ENCODE measurements around the gene FGD4.

FGD4 gene

DNA sequence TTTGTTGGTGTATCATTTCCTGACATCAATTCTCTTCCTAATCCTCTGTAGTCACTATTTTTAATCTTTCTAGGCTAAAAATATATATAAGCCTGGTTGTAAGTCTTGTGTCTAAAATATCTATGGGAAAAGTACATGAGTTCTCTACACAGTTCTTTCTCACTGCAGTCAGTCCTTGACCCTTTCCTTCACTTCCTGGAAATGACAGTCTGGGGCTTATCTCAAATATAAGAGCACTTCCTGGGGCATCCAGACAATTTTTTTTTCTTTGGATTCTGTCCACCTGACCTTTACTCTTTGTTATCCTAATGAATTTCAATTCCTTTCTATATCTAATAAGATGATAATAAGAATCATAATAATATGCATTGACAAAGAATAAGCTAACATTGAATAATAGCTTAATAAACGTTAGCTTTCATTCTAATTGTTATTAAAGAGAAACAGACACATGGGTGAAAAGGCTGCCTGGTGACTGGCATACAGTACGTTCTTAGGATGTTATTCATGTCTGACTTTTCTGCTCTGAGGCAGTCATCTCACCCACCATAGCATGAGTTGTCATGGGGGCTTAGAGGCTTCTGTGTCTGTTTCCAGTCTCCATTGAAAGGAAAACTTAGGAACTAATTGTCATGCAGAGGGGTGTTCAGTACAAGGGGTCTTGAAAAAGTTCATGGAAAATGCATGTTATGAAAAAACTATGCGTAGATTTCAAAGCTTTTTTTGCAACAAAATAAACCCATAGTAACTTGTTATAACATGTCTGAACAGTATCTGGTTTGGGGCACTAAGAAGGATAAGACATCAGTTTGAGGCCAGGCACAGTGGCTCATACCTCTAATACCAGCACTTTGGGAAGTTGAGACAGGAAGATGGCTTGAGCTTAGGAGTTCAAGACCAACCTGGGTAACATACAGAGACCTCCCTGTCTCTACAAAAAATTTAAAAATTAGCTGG is 213.6 kb downstream of the FGD4 start:
- DNase-seq = no peak

DNA sequence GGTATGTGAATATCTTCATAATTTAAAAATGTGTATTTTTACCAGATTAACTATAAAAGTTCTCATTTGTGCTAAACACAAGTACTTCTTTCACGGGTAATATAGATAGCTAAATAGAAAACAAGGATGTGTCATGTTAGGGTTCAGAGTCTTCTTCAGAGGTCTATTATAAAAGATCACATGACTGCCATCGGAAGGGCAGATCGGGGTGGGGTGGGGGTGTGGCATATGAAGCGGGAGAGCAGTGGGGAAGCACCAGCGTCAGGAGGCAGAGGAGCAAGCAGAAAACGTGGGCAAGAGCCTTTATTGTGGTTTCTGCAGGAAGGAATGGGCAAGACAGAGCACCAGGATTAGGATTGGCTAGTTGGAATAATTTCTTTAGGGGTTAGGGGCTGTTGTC is 216.1 kb downstream of the FGD4 start:
- no peak for DNase-seq

DNA sequence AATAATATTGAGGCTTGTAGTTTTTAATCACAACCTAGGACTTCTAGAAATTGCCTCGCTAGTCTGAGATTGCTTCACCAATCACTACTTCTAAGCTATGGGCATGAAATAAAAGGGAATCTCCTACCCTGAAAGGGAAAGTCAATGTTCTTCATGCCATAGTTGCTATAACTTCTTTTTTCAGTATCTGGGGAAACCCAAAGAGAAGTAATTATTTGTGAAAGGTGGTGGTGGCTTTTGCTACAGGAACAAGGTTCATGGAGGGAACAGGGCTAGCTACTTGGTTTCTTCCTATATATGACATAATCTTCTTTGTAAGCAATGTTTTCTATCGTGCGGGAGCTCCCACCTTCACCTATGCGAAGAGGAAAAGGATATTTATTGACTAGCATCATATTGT is 218.2 kb downstream of the FGD4 start:
- no peak for DNase-seq

DNA sequence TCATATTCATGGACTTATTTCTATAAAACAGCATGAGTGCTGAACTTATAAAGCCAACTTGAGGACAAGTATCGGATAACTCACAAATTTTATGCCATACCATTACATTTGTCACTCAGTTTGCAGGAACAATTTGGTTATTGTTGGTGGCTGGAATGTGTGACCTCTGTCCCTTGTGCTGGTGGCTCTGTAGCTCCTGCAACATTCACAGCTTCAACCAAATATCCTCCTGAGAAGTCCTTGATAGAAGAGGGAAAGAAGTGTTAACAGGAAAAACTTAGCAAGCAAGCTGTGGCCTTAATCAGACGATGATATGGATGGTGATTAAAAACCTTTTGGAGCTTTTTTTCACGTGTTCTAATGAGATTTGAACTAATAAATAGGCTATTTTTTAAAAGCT is 218.8 kb downstream of the FGD4 start:
- DNase-seq = no peak

DNA sequence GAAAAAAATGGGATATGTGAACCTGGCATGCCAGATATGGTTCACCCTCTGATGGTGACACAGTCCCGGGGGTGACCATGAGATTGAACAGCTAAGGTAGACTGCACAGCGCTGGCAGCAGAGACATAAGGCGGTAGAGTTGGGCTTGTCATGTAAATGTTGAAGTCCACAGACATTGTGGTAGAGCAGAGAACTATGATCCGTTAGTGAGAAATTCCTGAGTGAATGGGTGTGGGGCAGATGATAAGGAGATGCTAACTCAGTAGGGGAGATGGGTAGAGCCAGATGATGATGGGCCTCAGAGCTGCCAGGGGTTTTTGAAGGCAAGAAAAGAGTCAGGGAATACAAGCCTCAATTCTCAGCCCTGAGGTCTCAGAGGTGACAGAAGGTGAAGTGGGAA is 228.6 kb downstream of the FGD4 start:
- DNase-seq = no peak

DNA sequence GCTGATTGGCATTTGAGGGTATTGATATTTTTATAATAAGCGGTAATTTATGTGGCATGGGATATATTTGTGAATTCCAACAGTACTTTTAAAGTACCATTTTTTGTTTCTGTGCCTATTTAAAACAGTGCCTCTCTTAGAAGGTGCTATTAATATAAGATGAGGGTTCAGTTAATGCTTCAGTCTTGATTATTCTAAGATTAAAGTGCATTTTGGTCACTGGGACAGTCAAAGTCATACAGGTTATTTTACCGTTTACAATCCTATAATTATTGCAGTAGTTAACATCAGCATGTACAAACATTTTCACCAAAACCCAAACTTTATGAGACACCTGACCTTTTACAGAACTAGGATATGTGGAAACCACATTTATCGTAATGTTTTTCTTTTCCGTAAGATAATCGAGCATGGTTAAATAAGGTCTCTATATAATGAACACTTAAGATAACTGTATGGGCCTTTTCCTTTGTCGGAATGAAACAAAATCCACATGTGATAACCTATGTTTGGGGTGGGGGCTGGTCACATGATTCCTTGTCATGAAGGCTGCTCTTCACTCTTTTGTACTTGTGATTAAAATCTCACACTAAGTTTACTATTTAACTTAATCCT is 242.0 kb downstream of the FGD4 start:
- no peak for DNase-seq

DNA sequence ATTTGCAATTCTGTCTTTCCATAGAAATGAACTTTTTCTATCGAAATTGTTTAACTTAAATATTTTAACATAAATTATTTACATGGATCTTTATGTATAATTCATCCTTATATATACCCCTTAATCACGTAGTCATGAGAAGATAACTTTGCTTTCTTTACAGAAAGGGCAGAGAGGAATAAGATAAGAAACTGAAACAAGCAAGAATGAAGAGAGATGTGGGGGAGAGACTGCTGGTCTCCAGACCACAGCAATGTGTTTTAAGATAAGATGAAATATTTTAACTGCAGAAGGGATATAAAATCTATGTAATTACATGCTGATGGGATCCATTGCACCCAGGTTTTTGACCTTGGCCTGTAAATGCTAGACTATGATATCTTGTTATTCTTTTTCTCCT is 245.1 kb downstream of the FGD4 start:
- DNase-seq = no peak

DNA sequence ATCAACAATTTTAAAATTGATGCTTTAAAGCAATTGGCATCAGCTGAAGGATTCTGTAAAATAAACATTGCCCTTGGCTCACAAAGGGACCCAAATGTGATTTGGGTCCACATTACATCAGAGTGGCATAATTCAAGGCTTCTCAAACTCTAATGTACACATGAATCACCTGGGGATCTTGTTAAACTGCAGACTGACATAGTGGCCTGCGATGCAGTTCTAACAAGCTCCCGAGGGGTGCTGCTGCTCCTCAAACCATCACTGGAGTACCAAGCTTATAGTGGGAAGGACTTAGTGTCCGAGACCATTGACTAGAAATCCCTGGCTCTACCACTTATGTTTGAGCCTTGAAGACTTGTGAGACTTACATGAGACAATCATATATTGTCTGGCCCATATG is 247.9 kb downstream of the FGD4 start:
- no peak for DNase-seq

DNA sequence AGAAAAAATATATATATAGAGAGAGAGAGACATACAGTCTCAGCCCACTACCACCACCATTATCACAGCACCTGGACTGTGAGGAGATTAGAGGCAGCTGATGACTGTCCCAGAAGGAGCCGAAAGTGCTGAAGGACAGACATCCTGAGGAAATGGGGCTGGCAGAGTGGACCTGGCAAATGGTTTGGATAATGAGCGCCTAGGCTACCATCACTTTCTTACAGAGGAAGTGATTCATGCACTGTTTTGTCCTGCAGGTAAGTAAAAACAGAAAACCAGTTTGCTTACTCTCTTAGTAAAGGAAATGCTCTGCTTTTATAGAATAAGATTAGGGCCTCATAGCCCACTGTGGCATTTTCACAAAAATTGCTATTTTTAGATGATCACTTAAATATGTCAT is 251.2 kb downstream of the FGD4 start:
- no peak for DNase-seq

DNA sequence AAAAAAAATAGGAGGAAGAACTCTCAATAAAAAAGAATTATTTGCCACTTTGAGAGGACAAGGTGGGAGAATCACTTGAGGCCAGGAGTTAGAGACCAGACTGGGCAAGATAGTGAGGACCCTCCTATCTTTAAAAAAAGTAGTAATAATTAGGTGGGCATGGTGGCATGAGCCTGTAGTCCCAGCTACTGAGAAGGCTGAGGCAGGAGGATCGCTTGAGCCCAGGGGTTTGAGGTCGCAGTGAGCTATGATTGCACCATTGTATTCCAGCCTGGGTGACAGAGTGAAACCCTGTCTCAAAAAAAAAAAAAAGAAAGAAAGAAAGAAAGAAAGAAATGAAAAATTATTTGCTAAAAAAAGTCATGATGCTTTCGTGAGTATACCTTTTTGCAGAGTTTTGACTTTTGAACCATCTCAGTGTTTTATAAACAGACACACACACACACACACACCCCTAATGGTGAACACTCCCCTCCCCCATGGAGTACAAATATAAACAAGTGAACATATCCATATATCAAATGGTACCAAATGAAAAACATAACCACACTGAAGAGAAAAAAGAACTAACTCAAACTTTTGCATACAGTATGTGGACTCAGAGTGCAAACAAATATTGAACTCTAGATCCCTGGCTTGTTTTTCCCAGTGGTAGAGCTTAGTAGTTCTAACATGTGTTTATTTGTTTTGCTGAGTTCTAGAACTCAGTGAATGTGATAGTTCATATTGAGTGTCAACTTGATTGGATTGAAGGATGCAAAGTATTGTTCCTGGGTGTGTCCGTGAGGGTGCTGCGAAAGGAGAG is 252.0 kb downstream of the FGD4 start:
- no peak for DNase-seq

DNA sequence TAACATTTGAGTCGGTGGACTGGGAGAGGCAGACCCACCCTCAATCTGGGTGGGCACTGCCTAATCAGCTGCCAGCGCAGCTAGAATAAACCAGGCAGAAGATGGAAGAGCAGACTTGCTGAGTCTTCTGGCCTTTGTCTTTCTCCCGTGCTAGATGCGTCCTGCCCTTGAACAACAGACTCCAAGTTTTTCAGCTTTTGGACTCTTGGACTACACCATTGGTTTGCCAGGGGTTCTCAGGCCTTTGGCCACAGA is 252.5 kb downstream of the FGD4 start:
- DNase-seq = no peak

DNA sequence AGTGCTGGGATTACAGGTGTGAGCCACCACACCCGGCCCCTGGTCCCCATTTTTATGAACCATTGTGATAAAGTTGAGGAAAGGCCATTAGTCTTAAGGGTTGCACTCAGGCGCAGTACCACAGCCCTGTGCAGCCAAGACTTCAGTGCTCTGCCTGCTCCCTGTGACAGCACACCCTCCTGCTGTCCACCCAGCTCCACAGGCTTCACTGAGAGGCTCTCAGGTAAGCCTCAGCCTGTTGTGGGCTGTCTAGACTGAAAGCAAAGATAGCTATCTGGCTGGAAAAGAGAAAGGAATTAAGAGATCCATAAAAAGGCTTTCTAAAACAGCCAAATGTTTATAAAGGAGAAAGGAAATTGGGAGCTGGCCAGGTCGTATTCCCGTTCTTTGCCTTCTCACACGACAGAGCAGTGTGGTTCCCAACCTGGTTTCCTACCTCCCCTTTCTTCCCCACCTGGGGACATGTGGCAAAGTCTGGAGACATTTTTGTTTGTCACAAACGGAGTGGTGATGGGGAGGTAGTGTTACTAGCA is 260.6 kb downstream of the FGD4 start:
- no peak for DNase-seq

DNA sequence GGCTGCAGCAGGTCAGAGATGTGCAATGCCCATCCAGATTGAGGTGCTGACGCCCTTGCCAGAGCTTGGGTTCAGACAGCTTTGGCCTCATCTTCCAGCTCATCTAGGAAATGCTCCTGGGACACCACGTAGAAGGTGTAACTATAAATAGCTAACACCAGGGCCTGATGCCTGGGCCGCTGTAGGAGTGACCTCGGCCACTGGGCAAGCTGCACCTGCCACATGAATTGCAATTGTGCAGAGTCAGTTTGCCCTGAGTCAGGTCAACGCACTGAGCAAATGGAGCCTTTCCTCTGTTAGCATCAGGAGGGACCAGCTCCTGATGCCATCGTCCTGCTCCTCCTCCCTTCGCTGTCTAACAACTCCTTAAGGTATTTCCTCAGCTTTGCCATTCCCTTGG is 262.3 kb downstream of the FGD4 start:
- no peak for DNase-seq

DNA sequence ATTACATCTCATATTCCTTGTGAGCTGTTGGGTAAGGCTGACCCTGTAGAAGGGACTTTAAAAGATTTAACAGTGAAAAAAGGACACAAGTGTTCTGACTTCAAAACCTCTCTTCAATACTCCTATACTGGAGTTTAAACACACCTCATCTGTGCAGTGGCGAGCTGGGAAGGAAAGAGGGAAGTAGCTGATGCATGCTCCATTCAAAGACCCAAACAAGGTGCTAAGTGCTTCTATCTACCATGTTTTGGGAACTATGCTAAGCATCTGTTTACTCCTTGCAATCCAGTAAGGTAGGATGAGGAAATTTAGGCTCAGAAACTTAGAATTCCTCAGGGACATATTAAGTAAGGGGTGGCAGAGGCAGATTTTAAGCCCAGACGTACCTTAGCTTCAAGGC is 263.3 kb downstream of the FGD4 start:
- no peak for DNase-seq

DNA sequence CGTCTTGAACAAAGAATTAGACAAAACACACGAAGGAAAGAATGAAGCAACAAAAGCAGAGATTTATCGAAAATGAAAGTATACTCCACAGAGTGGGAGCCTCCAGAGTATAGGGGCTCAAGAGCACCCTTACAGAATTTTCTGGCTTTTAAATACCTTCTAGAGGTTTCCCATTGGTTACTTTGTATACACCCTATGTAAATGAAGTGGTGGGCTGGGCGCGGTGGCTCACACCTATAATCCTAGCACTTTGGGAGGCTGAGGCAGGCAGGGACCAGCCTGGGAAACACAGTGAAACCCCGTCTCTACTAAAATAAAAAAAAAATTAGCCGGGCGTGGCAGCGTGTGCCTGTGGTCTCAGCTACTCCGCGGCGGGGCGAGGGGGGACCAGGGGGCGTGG is 266.7 kb downstream of the FGD4 start:
- no peak for DNase-seq

DNA sequence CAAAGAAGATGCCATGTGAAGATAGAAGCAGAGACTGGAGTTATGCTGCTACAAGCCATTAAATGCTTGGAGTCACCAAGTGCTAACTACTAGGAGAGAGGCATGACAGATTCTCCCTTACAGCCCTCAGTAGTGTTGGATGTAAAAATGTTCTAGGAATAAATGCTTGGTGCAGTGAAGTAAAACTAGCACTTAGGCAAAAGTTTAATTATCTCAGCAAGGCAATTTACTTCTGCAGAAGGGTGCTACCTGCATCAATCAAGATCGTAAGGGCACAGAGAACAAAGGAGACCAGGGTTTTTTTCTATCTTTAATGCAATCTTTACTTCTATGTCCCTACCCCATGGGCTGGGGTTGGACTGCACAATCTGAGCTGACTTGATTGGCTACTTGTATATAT is 270.2 kb downstream of the FGD4 start:
- DNase-seq = no peak

DNA sequence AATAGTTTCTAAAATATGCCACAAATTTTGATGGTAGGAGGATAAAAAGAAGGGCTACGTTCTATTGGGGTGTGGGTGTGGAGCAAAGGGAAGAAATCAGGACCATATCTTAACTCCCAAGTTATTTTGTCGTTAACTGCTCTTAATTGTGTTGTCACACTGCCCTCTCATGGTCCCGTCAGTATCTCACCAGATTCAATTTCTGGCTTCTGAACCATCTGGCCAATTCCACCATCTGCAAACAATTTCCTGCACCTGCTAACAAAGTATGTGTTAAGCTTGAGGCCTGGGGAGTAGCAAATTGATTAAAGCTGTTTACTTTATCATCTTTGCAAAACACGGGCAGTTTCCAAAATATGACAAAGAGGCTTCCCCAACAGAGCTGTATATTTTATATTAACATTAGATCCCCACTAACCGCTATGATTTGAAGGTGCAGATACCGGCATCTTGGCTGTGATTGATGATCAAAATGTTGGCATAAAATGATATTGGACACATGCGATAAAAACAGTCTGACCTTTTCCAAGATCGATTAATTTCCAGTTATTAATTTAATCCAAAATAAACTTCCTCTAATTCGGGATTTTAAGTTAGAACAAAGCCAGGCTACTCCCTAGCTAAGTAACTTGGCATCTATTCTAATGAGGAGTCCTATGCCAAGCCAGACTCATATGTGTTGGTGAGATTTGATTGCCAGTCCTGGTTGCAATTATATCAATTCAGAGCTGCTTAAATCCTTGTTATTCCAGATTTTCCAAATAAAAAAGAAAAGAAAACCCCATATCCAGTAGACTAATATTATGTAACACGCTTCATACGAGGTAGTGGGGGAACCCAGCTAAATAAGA is 272.8 kb downstream of the FGD4 start:
- DNase-seq = no peak

DNA sequence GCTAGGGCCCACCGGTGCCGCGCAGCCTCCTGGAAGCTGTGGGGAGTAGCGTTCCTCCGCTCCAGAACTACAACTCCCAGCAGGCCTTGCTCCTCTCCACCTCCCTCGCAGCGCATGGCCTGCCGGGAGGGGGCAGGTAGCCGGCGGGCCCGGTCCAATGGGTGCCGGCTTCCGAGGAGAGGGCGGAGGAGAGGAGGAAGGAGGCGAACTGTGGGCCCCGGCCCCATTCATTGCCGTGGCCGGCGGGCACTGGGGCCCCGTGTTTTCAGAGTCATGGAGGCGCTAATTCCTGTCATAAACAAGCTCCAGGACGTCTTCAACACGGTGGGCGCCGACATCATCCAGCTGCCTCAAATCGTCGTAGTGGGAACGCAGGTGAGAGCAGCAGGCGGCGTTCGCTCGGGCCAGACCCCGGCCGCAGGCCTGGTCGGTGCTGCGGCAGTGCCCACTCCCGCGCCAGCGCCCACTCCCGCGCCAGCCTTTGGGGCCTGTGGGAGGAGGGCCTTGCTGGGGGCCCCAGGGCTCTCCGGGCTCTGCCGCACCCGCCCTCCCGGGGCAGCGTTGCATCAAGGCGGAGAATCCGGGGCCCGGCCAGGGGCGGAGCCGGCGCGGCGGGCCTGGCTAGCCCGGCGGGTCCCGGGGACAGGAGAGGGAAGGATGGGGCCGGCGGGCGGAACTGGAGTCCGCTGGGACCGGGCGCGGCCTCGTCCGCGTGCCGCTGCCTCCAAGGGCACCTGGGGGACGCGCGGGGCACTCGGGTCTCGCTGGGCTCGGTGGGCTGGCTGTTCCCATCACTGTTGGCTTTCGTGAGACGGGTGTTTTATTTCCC is 279.9 kb downstream of the FGD4 start, which contains the start of gene DNM1L:
DNM1L (plus strand) TSS at position 211 of the 829 bp plus-strand sequence; CDS start at position 274, 63 bp downstream.
- DNase-seq = peak; percentile 86 to 90

DNA sequence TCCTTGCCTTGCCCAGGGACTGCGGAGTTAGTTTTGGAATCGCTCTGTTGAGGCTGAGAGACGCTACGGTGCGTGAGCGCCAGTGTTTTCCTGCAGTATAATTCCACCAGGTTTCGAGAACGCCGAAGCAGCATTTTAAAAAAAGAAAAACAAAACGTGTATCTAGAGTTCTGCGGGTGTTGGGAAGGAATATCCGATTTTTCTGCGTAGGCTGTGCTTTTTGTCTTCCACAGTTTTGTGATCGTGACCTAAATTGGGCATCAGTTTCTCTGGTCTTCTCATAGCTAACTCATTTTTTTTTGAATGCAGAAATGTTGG is 280.5 kb downstream of the FGD4 start:
- DNase-seq = no peak

DNA sequence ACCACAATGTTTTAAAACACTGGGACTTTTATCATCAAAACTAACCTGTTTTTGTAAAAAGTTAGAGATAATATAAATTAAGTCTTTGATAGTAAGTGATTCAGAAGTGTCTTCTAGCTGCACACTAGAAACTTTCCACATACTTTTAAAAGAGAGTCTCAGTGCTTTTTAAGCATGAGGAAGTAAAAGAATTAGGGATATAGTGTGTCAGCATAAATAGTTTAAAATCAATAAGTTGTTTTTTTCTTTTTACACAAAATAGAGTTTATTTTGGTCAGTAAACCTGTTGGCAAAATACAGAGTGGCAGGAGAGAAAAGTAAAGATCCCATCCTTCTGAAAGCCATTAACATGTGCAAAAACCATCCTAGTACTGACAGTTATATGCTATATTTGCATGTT is 281.4 kb downstream of the FGD4 start:
- no peak for DNase-seq

DNA sequence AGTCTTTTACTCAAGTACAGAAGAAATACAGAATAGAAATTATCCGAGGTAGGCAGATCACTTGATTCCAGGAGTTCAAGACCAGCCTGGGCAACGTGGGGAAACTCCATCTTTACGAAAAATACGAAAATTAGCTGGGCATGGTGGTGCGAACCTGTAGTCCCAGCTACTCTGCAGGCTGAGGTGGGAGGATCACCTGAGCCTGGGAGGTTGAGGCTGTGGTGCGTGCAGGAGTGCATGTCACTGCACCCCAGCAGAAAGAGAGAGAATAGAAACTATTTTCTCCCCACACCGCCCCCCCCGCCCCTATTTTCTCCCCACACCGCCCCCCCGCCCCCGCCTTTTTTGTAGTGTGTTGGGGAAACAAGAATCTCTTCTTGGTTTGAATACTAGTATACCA is 281.9 kb downstream of the FGD4 start:
- no peak for DNase-seq

DNA sequence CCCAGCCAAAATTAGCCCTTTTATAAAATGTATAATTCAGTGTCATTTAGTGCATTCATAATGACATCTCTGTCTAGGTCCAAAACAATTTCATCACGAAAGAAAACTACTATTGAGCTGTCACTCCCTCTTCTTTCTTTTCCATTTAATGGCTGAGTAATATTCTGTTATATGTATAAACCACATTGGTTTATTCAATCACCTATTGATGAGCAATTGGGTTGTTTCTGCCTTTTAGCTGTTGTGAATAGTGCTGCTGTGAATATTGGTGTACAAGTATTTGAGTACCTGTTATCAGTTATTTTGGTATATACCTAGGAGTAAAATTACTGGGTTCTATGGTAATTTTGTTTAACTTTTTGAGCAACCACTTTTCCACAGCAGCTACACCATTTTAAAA is 287.0 kb downstream of the FGD4 start:
- DNase-seq = no peak
